NCI-H460 (cell line): Measurements from ENCODE around the gene LDAH. TPM values are rescaled to one million over a fixed set of nuclear protein-coding genes. Genes with fewer than 3 reads are reported as not detected.

Source experiments
- DNase-seq: peaks from one replicate; pipeline ENCODE4 v3.0.0-alpha.2; 2016; ENCODE audit warnings: low read depth; ENCODE audit errors: extremely low read depth
- total RNA-seq: library from RNA; depleted of rRNA; stranded (reverse); fragments of >200 nt; shearing (Covaris generic); gene quantifications from 2 replicates; pipeline ENCODE4 v1.2.3, GENCODE V29; 2014

Gene LDAH
- total RNA-seq, 1 experiment from 2014 or later, result 40.7 TPM

- no peak for DNase-seq
These were observed 152.4 kb downstream of the LDAH start for GRCh38 chr2:20670315-20671035.

DNA sequence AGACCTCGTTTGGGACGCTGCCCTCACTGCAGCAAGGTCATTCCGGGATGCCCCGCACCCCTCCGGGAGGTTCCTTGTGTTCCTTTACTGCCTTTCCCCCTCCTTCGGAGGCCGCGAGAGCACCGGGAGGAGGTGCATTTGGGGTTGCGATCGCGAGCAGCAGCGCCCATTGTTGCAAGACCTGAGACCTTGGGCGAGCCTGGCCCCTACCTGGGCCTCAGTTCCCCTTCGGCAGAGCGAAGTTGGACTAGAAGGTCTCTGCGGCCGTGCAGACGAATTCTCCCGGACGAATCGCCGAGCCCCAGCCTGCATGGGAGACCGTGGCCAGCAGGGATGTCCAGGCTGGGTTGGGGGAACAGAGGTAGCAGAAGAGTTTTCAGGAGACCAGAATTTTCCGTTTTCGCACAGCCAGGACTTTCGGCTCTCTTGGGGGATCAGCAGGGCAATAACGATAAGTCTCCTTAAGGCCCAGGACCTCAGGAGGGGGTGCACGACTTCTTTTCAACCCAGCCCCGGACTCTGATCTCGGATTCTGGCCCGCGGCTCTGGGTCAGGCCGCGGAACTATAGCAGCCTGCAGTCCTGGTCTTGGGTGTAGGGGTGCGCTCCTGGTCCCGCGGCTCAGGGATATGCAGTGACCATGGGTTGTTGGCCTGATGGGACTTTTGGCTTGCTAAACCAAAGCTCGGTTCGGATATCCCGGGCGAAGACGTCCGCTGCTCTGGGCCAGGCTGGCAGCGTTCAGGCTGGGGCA, 153.2 kb downstream of the LDAH start:
- no peak for DNase-seq

GRCh38 chr2:20668871-20669475, 153.9 kb downstream of the LDAH start:
- DNase-seq, result no peak

GRCh38 chr2:20668451-20668850, 154.4 kb downstream of the LDAH start:
- DNase-seq, result no peak

GRCh38 chr2:20667531-20668401, 155.1 kb downstream of the LDAH start:
- DNase-seq, result no peak

GRCh38 chr2:20667151-20667530, 155.8 kb downstream of the LDAH start:
- DNase-seq, result no peak

DNA sequence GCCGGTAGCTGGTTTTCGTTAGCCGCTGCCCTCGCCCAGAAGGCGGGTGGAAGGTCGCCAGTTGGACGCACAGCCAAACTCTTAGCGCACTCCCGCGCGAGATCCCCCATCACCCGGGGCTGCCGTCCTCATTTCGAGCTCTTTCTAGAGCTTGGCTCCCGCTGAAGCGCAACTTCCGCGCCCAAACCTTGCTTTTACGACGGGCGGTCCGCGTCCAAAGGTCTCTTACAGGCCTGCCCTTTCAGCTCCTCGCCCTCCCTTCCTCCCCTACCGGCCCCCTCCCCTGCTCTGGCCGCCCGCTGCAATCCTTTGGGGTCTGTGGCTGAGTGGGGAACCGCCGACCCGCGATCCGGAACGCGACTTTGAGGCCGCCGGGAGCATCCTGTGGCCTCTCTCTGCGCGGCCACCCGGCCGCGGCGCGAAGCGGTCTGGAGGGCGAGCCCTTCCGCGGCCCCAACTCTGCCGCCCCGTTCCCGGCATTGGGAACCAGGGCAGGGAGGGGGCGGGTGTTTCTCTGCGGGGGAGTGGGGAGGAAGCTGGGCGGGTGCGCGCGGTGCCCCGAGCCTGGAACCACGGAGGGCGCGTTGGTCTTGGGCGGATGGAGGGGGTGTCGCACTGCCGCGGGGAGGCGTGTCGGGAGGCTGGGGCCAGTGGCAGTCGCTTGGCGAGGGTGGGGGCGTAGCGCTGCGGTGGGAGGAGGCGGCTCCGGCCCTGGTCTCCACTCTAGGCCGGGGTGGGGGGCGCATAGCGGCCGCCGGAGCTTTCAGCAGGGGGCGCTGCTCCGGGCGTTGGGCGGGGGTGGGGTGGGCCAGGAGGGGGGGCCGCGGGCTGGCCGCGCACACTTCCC, 156.4 kb downstream of the LDAH start, which contains the start of gene GDF7:
Gene GDF7, plus strand, starts transcription at position 841 of the 847 bp plus-strand sequence. CDS start 96 bp downstream, outside the sequence.
- no peak for DNase-seq

- DNase-seq, result no peak
These were observed 156.9 kb downstream of the LDAH start for GRCh38 chr2:20666005-20666303.

DNA sequence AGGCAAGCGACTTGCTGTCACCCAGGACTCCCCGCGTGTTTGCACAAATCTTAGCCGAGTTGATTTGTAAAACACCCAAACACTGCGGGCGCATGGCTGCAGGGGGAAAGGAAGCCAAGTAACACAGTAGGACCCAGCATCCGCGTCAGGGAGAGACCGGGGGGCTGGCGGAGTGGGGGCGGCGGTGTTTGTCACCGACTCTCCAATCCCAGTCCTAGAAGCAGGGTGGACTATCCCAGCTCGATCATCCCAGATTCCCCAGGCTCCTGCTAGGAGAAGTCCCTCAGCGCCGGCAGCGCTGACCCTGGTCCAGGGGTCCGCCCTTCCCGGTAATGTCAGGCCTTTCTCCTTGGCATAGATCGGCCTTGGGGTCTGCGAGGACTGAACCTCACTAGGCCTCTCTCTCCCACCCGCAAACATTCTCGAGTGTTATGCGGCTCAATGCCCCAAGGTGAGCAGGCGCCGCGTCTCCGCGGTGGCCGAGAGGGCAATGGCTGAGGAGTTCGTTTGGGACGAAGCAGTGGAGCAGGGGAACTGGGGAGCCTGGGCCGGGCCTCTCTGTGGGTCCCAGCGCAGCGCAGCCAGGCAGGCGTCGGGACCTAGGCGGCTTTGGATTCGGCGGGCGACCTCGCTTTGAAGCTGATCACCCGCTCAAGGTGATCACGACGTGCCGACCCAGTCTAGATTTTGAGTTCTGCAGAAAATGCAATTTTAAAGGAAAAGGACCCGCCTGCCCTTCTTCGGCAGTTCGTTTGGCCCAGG, 157.5 kb downstream of the LDAH start:
- no peak for DNase-seq

- DNase-seq, result no peak
These were observed 158.3 kb downstream of the LDAH start for GRCh38 chr2:20664431-20665242.

- DNase-seq, result no peak
These were observed 158.9 kb downstream of the LDAH start for GRCh38 chr2:20664071-20664390.

- no peak for DNase-seq
These were observed 159.5 kb downstream of the LDAH start for GRCh38 chr2:20663196-20664070.

DNA sequence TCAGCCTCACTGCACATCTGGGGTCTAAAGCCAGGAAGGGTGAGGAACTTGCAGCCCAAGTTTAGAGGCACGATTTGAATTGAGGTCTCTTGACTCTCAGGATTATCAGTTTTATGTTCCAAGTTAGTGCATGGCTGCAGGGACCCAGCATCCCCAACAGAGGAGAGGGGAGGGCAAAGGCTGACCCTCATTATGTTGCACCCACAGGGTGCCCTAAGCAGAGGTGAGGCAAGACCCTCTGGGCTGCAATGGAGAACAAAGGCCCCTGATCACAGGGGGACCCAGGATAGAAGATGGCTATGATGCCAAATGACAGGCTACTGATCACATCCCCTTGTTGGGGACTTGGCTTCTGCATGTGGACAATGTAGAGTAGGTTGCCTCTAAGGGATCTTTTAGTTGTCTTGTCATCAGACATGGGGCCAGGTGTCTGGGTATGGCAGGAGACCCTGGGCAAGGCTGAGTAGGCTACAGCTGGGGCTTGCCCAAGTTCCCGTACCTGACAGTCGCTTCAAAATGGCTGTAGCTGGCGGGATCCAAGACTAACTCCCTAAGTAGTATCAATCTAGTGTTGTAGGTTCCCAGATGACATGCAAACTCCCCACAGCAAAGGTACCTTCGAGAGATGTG, 160.5 kb downstream of the LDAH start:
- DNase-seq, result no peak

- DNase-seq, result peak; percentile 78
These were observed 161.2 kb downstream of the LDAH start for GRCh38 chr2:20661421-20662307.

DNA sequence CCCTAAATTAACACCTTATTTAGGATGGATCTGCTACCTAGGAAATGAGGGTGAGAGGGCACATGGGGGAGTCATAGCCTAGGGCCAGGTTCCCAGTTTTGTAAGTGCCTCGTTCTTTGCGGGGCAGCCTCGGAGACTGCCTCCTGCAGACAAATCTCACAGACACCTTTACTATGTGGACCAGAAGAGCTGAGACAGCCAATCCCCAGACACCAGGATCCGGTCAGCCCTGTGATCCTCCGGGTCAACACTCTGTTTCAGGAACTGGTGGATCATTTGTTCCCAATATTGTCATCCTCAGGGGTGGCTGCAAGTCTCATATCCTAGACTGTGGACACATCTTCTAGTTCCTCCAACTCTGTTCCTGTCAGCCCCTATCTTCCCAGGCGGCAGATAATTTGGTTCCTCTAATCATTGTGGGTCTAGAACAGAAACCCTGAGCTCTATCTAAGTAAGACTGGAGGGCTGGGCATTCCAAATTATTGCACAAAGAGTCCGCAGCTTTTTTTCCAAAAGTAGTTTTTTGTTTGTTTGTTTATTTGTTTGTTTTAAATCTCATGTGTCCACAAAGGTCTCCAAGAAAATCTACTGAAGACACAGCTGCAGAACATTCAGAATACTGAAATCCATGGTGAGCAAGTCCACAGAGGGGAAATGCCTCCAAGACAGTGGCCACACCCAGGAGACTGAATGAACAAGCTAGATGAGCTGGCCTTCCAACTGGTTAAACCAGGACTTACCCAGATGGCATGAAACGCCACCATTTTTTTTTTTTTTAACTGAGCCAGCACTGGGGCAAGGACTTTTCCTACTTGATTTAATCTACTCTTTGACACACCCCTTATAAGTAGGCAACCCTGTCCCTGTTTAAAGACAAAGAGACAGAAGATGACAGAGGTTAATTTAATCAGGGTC, 162.1 kb downstream of the LDAH start:
- no peak for DNase-seq
